ENCODE results near the gene ACP4. TPM values are rescaled to one million over a fixed set of nuclear protein-coding genes. Genes with fewer than 3 reads are reported as not detected.
A peak's percentile ranks its signal among the peaks of the same experiment; 100 is the strongest.

The ACP4 gene
- total and polyA plus RNA-seq, 2 experiments from 2014 or later = not detected

DNA sequence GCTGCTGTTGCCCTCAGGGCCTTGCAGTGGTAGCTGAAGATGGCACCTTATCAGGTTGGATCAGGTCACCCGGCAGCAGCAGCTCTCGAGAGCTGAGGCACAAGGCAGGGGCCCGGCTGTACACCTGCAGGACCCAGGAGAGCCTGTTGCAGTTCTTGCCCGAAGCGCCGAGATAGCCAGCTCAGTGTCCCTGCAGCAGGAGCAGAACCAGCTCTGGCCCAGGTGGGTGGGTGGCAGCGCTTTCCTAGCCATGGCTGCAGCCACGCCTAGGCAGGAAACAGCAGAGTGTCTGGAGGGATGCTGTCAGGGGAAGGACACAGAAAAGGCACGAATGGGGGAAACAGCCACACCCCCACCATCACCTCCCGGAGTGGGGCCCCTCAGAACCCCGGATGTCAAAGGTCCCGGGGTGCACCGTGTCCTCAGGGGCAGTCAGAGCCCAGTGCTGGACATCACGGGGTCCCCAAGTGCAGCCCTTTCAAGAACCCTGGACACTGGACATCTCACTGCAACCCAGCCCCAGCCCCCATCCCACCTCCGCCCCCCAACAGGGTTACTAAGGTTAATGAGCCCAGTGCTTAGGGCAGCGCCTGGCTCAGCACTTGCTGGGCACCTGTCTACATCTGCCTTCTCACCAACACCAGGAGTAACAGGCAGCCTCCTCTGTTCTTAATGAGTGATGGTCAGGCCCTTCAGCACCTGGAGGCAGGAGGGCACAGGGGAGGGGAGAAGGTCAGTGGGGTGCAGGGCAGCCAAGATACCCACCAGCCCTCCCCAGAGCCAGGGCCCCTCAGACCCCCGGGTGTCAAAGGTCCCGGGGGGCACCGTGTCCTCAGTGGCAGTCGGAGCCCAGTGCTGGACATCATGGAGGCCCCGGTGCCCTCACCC, 8.7 kb downstream of the ACP4 start:
- in situ Hi-C loops (cut with MboI) = loop anchor here (25.0 kb wide), 1 partner anchor 437 kb away; the partner anchor contains the start of gene NAPSA
- TF ChIP-seq EZH2 (IDR thresholded peaks at IDR 0.05; ENCODE audit: insufficient read depth, poor library complexity, severe bottlenecking) (no peak), EZH2phosphoT487 (IDR thresholded peaks at IDR 0.05; ENCODE audit: insufficient read depth, low read depth) (no peak)
- H3K4me2 ChIP-seq (ENCODE audit: unreplicated experiment) = no peak overlapping the region
- peaks cover 41% of the 10 kb centered on the region for H3K79me2 ChIP-seq (ENCODE audit: insufficient read depth)
- no peak overlapping the region for H3K4me3 ChIP-seq
- H3K9me2 ChIP-seq (ENCODE audit: insufficient read depth) = no peaks in the 10 kb centered on the region
- peaks cover 9% of the 10 kb centered on the region; the same call in 1 of the 2 replicates for H3K4me1 ChIP-seq (ENCODE audit: insufficient read depth)
- H3K27ac ChIP-seq = no peak overlapping the region
- no peak for DNase-seq
- H3K36me3 ChIP-seq (ENCODE audit: low read depth) = peaks cover 11% of the 10 kb centered on the region; the same call in 1 of the 2 replicates
- WGBS, 2 experiments (ENCODE audit: low coverage in 1 of 2, low lambda C conversion rate in 2 of 2, missing lambda C conversion rate in 2 of 2) = 83 to 86% methylated on average over 19 to 20 of the region's 21 CpGs
- no peak overlapping the region for H3K9ac ChIP-seq
- H2AFZ ChIP-seq = no peak overlapping the region
- no peaks in the 10 kb centered on the region for H4K20me1 ChIP-seq (ENCODE audit: insufficient read depth)
- H3K27me3 ChIP-seq (replicated peaks; ENCODE audit: insufficient read depth) = no peaks in the 10 kb centered on the region
- H3F3A ChIP-seq (ENCODE audit: insufficient read depth) = no peaks in the 10 kb centered on the region
- H3K9me3 ChIP-seq (ENCODE audit: low read depth) = no peaks in the 10 kb centered on the region

DNA sequence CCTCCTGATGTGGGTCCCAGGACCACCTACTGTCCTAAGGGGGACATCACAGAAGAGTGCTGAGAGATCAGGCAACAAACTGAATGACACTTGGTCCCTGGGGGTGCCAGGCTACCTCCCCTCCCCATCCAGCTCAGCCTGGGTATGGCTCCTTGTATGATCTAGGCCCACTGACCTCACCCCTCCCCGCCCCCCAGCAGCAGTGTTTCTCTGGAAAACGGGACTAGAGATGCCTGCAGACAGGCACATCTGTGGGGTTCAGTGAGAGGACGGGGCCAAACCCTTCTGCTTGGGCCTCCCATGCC, 9.3 kb downstream of the ACP4 start:
- peaks cover 43% of the 10 kb centered on the region for H3K79me2 ChIP-seq (ENCODE audit: insufficient read depth)
- no peak overlapping the region for H3K4me2 ChIP-seq (ENCODE audit: unreplicated experiment)
- no peaks in the 10 kb centered on the region for H3K9me3 ChIP-seq (ENCODE audit: low read depth)
- no peaks in the 10 kb centered on the region for H3K27me3 ChIP-seq (replicated peaks; ENCODE audit: insufficient read depth)
- TF ChIP-seq EZH2phosphoT487 (IDR thresholded peaks at IDR 0.05; ENCODE audit: insufficient read depth, low read depth) = no peak
- TF ChIP-seq EZH2 (IDR thresholded peaks at IDR 0.05; ENCODE audit: insufficient read depth, poor library complexity, severe bottlenecking) = no peak
- no peaks in the 10 kb centered on the region for H3F3A ChIP-seq (ENCODE audit: insufficient read depth)
- in situ Hi-C loops (cut with MboI) = loop anchor here (25.0 kb wide), 1 partner anchor 437 kb away; the partner anchor contains the start of gene NAPSA
- H4K20me1 ChIP-seq (ENCODE audit: insufficient read depth) = no peaks in the 10 kb centered on the region
- H3K4me3 ChIP-seq = no peak overlapping the region
- H2AFZ ChIP-seq = no peak overlapping the region
- no peak overlapping the region for H3K27ac ChIP-seq
- no peaks in the 10 kb centered on the region for H3K9me2 ChIP-seq (ENCODE audit: insufficient read depth)
- WGBS, 2 experiments (ENCODE audit: low coverage in 1 of 2, low lambda C conversion rate in 2 of 2, missing lambda C conversion rate in 2 of 2) = 67 to 73% methylated on average over 3 of the region's 3 CpGs
- no peak for DNase-seq
- no peak overlapping the region for H3K9ac ChIP-seq
- H3K4me1 ChIP-seq (ENCODE audit: insufficient read depth) = peaks cover 9% of the 10 kb centered on the region; the same call in 1 of the 2 replicates
- peaks cover 11% of the 10 kb centered on the region; the same call in 1 of the 2 replicates for H3K36me3 ChIP-seq (ENCODE audit: low read depth)

DNA sequence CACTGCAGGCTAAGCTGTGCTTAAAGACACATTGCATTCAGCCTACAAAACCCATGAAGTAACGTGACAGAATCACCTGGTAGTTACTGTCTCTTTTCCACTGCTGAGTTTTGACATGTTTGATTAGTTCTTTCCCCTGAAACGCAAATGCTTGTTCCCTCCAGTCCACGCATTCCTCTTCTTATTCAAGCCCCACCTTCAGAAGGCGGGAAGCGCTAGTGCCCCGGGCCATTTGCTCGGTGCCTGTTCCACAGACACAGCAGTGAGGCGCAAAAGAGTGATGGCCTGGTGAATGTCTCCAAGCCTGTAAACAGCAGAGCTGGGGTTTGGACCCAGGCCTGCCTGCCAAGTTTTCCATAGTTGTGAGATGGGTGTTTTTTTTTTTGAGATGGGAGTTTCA, 10.9 kb downstream of the ACP4 start:
- WGBS, 2 experiments (ENCODE audit: low coverage in 1 of 2, low lambda C conversion rate in 2 of 2, missing lambda C conversion rate in 2 of 2) = 79 to 83% methylated on average over 8 of the region's 8 CpGs
- Histone ChIP-seq H3K9me3 (ENCODE audit: low read depth) (no peaks in the 10 kb centered on the region), H3K36me3 (ENCODE audit: low read depth) (peaks cover 11% of the 10 kb centered on the region; the same call in 1 of the 2 replicates), H3K79me2 (ENCODE audit: insufficient read depth) (peaks cover 43% of the 10 kb centered on the region), H3K4me3 (no peak overlapping the region), H3K4me2 (ENCODE audit: unreplicated experiment) (no peak overlapping the region), H3F3A (ENCODE audit: insufficient read depth) (no peaks in the 10 kb centered on the region), H3K9ac (no peak overlapping the region), H3K9me2 (ENCODE audit: insufficient read depth) (no peaks in the 10 kb centered on the region), H3K27me3 (replicated peaks; ENCODE audit: insufficient read depth) (no peaks in the 10 kb centered on the region), H4K20me1 (ENCODE audit: insufficient read depth) (no peaks in the 10 kb centered on the region), H3K27ac (no peak overlapping the region), H3K4me1 (ENCODE audit: insufficient read depth) (peaks cover 13% of the 10 kb centered on the region; the same call in 1 of the 2 replicates), H2AFZ (no peak overlapping the region)
- in situ Hi-C loops (cut with MboI) = no loop called here
- DNase-seq = no peak
- no peak for TF ChIP-seq EZH2 (IDR thresholded peaks at IDR 0.05; ENCODE audit: insufficient read depth, poor library complexity, severe bottlenecking)
- TF ChIP-seq EZH2phosphoT487 (IDR thresholded peaks at IDR 0.05; ENCODE audit: insufficient read depth, low read depth) = no peak

DNA sequence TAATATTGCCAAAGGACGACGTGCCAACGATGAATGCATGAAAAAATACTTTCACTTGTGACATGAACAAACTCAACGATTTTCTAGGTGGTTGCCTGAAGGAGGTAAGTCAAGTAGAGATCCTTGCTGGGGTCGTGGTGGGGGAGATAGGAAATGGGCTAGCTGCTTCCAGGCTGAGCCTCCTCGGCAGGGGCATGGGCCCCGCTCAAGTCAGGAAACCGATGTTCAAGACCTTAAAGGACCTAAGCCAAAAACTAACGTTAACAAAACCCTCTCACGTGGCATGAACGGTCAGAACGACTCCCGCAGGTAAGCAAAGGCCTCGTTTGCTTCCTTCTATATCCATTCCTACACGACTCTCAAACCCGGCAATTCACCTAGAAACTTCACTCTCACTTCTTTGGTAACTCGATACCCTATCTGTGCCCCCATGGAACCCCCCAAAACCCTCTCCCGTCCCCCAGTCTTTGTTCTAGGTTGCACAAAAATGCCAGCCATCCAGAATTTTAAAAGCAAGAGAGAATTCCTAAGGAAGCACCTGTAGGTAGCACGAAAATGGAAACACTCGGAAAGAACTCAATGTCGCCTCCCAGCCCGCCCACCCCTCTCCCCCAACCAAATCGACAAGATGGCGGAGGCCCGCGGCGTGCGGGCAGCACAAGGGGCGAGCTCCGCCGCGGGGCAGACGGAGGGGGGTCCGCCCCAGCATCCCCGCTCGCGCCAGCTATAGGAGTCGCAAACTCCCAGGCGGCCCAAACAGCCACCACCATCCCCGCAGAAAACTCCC, 13.6 kb downstream of the ACP4 start:
- Histone ChIP-seq H3K27ac (peak overlapping the region; percentile 96), H3K4me1 (ENCODE audit: insufficient read depth) (peaks cover 13% of the 10 kb centered on the region; the same call in 1 of the 2 replicates), H3K36me3 (ENCODE audit: low read depth) (peaks cover 11% of the 10 kb centered on the region; the same call in 1 of the 2 replicates), H3K9ac (peak overlapping the region; percentile 97), H3K27me3 (replicated peaks; ENCODE audit: insufficient read depth) (no peaks in the 10 kb centered on the region), H3K79me2 (ENCODE audit: insufficient read depth) (peaks cover 43% of the 10 kb centered on the region), H3K9me3 (ENCODE audit: low read depth) (no peaks in the 10 kb centered on the region), H4K20me1 (ENCODE audit: insufficient read depth) (no peaks in the 10 kb centered on the region), H3F3A (ENCODE audit: insufficient read depth) (no peaks in the 10 kb centered on the region), H3K4me2 (ENCODE audit: unreplicated experiment) (peak overlapping the region; percentile 98), H3K4me3 (peak overlapping the region; percentile 94), H2AFZ (peak overlapping the region; percentile 93), H3K9me2 (ENCODE audit: insufficient read depth) (no peaks in the 10 kb centered on the region)
- DNase-seq = peak; percentile 59
- 0 to 1% methylated on average over 40 of the region's 40 CpGs for WGBS, 2 experiments (ENCODE audit: low coverage in 1 of 2, low lambda C conversion rate in 2 of 2, missing lambda C conversion rate in 2 of 2)
- in situ Hi-C loops (cut with MboI) = no loop called here
- no peak for TF ChIP-seq EZH2 (IDR thresholded peaks at IDR 0.05; ENCODE audit: insufficient read depth, poor library complexity, severe bottlenecking)
- no peak for TF ChIP-seq EZH2phosphoT487 (IDR thresholded peaks at IDR 0.05; ENCODE audit: insufficient read depth, low read depth)
